ENCODE measurements around the gene C2CD3. TPM values are rescaled to one million over a fixed set of nuclear protein-coding genes. Genes with fewer than 3 reads are reported as not detected.
"Not testable (repeated sequence)": the region's sequence is repeated elsewhere in the genome, so short reads cannot be mapped to it uniquely, and the experiment has no call there.

The C2CD3 gene
- total and polyA plus RNA-seq, 4 donors = 3.1 to 14.5 (median 6.7) TPM

- no peaks in the 10 kb centered on the region for H3K27me3 ChIP-seq (ENCODE audit: control insufficient read depth in 4 of 4, insufficient read depth in 4 of 4, low read length in 3 of 4)
- TF ChIP-seq FOXA1 (IDR thresholded peaks at IDR 0.05) (no peak), RXRA (IDR thresholded peaks at IDR 0.05) (no peak), REST (IDR thresholded peaks at IDR 0.05) (no peak), RAD21 (IDR thresholded peaks at IDR 0.05) (no peak), CTCF (IDR thresholded peaks at IDR 0.05; ENCODE audit: low read depth, low read length, missing input control) (no peak), YY1 (IDR thresholded peaks at IDR 0.05) (no peak), SP1 (IDR thresholded peaks at IDR 0.05) (no peak)
- no peak for DNase-seq (ENCODE audit: low spot score)
- H3K4me3 ChIP-seq (ENCODE audit: low read depth in 1 of 3, low read length in 3 of 3) = no peak overlapping the region
- H3K36me3 ChIP-seq (ENCODE audit: control insufficient read depth in 4 of 4, insufficient read depth in 3 of 4, low read depth in 1 of 4, low read length in 3 of 4) = no peaks in the 10 kb centered on the region
- no peak overlapping the region for H3K9ac ChIP-seq (ENCODE audit: low read depth in 1 of 2, low read length in 2 of 2)
- H3K4me1 ChIP-seq (ENCODE audit: control insufficient read depth in 4 of 4, insufficient read depth in 4 of 4, low read length in 3 of 4) = no peaks in the 10 kb centered on the region
- no peak overlapping the region for H3K27ac ChIP-seq (ENCODE audit: low read depth in 1 of 2, low read length in 2 of 2)
- H3K9me3 ChIP-seq (ENCODE audit: control insufficient read depth in 4 of 4, low read length in 3 of 4) = no peaks in the 10 kb centered on the region
Observed at GRCh38 chr11:74123008-74123448, 47.8 kb downstream of the C2CD3 start.

GRCh38 chr11:74121804-74122203 is 49.0 kb downstream of the C2CD3 start:
- no peak overlapping the region for H3K9ac ChIP-seq (ENCODE audit: low read depth in 1 of 2, low read length in 2 of 2)
- no peaks in the 10 kb centered on the region for H3K9me3 ChIP-seq (ENCODE audit: control insufficient read depth in 4 of 4, low read length in 3 of 4)
- WGBS = 95% methylated on average over 5 of the region's 5 CpGs
- no peak overlapping the region for H3K27ac ChIP-seq (ENCODE audit: low read depth in 1 of 2, low read length in 2 of 2)
- TF ChIP-seq REST (IDR thresholded peaks at IDR 0.05) = no peak
- no peak for TF ChIP-seq JUND (IDR thresholded peaks at IDR 0.05)
- TF ChIP-seq SP1 (IDR thresholded peaks at IDR 0.05) = no peak
- TF ChIP-seq FOXA1 (IDR thresholded peaks at IDR 0.05) = no peak
- no peak for TF ChIP-seq HNF4A (conservative IDR thresholded peaks at IDR 0.05)
- no peak for TF ChIP-seq ZBTB33 (IDR thresholded peaks at IDR 0.05)
- TF ChIP-seq EGR1 (IDR thresholded peaks at IDR 0.05; ENCODE audit: low read depth in 2 of 2) = no peak
- no peak for TF ChIP-seq GABPA (IDR thresholded peaks at IDR 0.05 in 1 of 2, conservative IDR thresholded peaks at IDR 0.05 in 1 of 2)
- TF ChIP-seq MAX (IDR thresholded peaks at IDR 0.05) = no peak
- no peak for TF ChIP-seq NR2F2 (IDR thresholded peaks at IDR 0.05)
- TF ChIP-seq ATF3 (IDR thresholded peaks at IDR 0.05) = no peak
- no peaks in the 10 kb centered on the region for H3K4me1 ChIP-seq (ENCODE audit: control insufficient read depth in 4 of 4, insufficient read depth in 4 of 4, low read length in 3 of 4)
- no peak overlapping the region for H3K4me3 ChIP-seq (ENCODE audit: low read depth in 1 of 3, low read length in 3 of 3)
- DNase-seq (ENCODE audit: low spot score) = no peak
- H3K27me3 ChIP-seq (ENCODE audit: control insufficient read depth in 4 of 4, insufficient read depth in 4 of 4, low read length in 3 of 4) = no peaks in the 10 kb centered on the region
- no peaks in the 10 kb centered on the region for H3K36me3 ChIP-seq (ENCODE audit: control insufficient read depth in 4 of 4, insufficient read depth in 3 of 4, low read depth in 1 of 4, low read length in 3 of 4)

GRCh38 chr11:74120260-74121035 is 50.4 kb downstream of the C2CD3 start:
- H3K9ac ChIP-seq (ENCODE audit: low read depth in 1 of 2, low read length in 2 of 2); H3K9me3 ChIP-seq (ENCODE audit: control insufficient read depth in 4 of 4, low read length in 3 of 4); H3K27me3 ChIP-seq (ENCODE audit: control insufficient read depth in 4 of 4, insufficient read depth in 4 of 4, low read length in 3 of 4); H3K4me3 ChIP-seq (ENCODE audit: low read depth in 1 of 3, low read length in 3 of 3); DNase-seq (ENCODE audit: low spot score); H3K4me1 ChIP-seq (ENCODE audit: control insufficient read depth in 4 of 4, insufficient read depth in 4 of 4, low read length in 3 of 4); H3K36me3 ChIP-seq (ENCODE audit: control insufficient read depth in 4 of 4, insufficient read depth in 3 of 4, low read depth in 1 of 4, low read length in 3 of 4); H3K27ac ChIP-seq (ENCODE audit: low read depth in 1 of 2, low read length in 2 of 2): not testable (repeated sequence)
- 95% methylated on average over 5 of the region's 5 CpGs for WGBS

Measured in liver (tissue), 9 donors.